Prostate gland (tissue), 2 donors: ENCODE results near the gene SNRNP48. TPM values are rescaled to one million over a fixed set of nuclear protein-coding genes. Genes with fewer than 3 reads are reported as not detected.

Experiments used
- DNase-seq: peaks from one replicate; pipeline ENCODE4 v3.0.0-alpha.2; 2019; ENCODE audit warnings: low spot score
- H3K27ac ChIP-seq, 2 donors: fragments of 200-600 bp; sonication (generic); 2 replicates each; pipeline ENCODE4 v1.5.1; 2017 to 2019
- H3K27me3 ChIP-seq: fragments of 200-600 bp; sonication (generic); replicated peaks from 2 replicates; pipeline ENCODE4 v1.5.1; 2019; ENCODE audit not compliant: insufficient read depth
- H3K36me3 ChIP-seq, 2 donors: fragments of 200-600 bp; sonication (generic); 1 replicate in 1 of 2; 2 replicates in 1 of 2; pipeline versions ENCODE4 v1.5.1 to v1.8.1; 2017 to 2019
- H3K4me1 ChIP-seq: fragments of 200-600 bp; sonication (generic); replicated peaks from 2 replicates; pipeline ENCODE4 v1.5.1; 2019
- H3K4me3 ChIP-seq, 2 donors: fragments of 200-600 bp; sonication (generic); 2 replicates each; pipeline ENCODE4 v1.5.1; 2017 to 2019
- H3K9me3 ChIP-seq: fragments of 200-600 bp; sonication (generic); 2 replicates; pipeline ENCODE4 v1.5.1; 2017
- CTCF ChIP-seq, 4 experiments: fragments of 200-600 bp in 2 of 4; fragments of 450-650 bp in 2 of 4; sonication (generic) in 2 of 4; IDR thresholded peaks; 1 replicate in 3 of 4; 2 replicates in 1 of 4; pipeline ENCODE4 v1.5.1; 2016 to 2019; ENCODE audit warnings: antibody characterized with exemption in 4 of 4, mild to moderate bottlenecking in 2 of 4, moderate library complexity in 2 of 4
- POLR2A ChIP-seq: fragments of 450-650 bp; IDR thresholded peaks from one replicate; pipeline ENCODE4 v1.6.1; 2016; ENCODE audit warnings: antibody characterized with exemption, mild to moderate bottlenecking
- POLR2AphosphoS5 ChIP-seq: sonication (generic); formaldehyde crosslinking; IDR thresholded peaks from one replicate; pipeline ENCODE4 v1.6.1; 2017; ENCODE audit warnings: antibody characterized with exemption
- WGBS: methylation state at CpG from one replicate; pipeline ENCODE4 v1.1.5; 2018; 5-methylcytosine and 5-hydroxymethylcytosine counted together
- intact Hi-C: fragments of 100-400 bp; cut with DNase I; formaldehyde crosslinking; loops from one replicate; pipeline ENCODE4 v1.14.2; 2022
- total RNA-seq, 2 donors: library from RNA; depleted of rRNA; stranded (reverse); fragments of >200 nt; gene quantifications; one replicate each; pipeline ENCODE4 v1.1.0, GENCODE V29; 2016

SNRNP48 gene
- total RNA-seq, 2 donors from 2014 or later: 13.1 to 19.9 TPM

GRCh38 chr6:7578931-7579330 lies 11.1 kb upstream of the SNRNP48 start:
- H3K36me3 ChIP-seq: no peaks in the 10 kb centered on the region
- no peaks in the 10 kb centered on the region for H3K27me3 ChIP-seq
- 81% methylated on average over 2 of the region's 2 CpGs for whole genome bisulfite sequencing
- H3K27ac ChIP-seq: no peak overlapping the region
- H3K9me3 ChIP-seq: no peaks in the 10 kb centered on the region
- TF ChIP-seq CTCF (IDR thresholded peaks at IDR 0.05) (no peak), POLR2A (no peak), POLR2AphosphoS5 (no peak)
- H3K4me3 ChIP-seq: no peak overlapping the region
- intact Hi-C loops: no loop called here
- DNase-seq: no peak
- no peaks in the 10 kb centered on the region for H3K4me1 ChIP-seq

GRCh38 chr6:7579851-7580250 lies 10.1 kb upstream of the SNRNP48 start:
- intact Hi-C loops: no loop called here
- TF ChIP-seq POLR2AphosphoS5 (no peak), CTCF (IDR thresholded peaks at IDR 0.05) (no peak), POLR2A (no peak)
- Histone ChIP-seq H3K4me3 (no peak overlapping the region), H3K36me3 (no peaks in the 10 kb centered on the region), H3K27me3 (no peaks in the 10 kb centered on the region), H3K27ac (no peak overlapping the region), H3K9me3 (no peaks in the 10 kb centered on the region), H3K4me1 (no peaks in the 10 kb centered on the region)
- WGBS: 95% methylated on average over 9 of the region's 9 CpGs
- no peak for DNase-seq

GRCh38 chr6:7580537-7580926 lies 9.5 kb upstream of the SNRNP48 start:
- no peaks in the 10 kb centered on the region for H3K27me3 ChIP-seq
- intact Hi-C loops: no loop called here
- H3K9me3 ChIP-seq: no peaks in the 10 kb centered on the region
- no peak overlapping the region for H3K4me3 ChIP-seq
- TF ChIP-seq POLR2AphosphoS5 (no peak), POLR2A (no peak), CTCF (IDR thresholded peaks at IDR 0.05) (no peak)
- no peaks in the 10 kb centered on the region for H3K36me3 ChIP-seq
- 57% methylated on average over 13 of the region's 13 CpGs for WGBS
- no peaks in the 10 kb centered on the region for H3K4me1 ChIP-seq
- no peak overlapping the region for H3K27ac ChIP-seq
- no peak for DNase-seq

GRCh38 chr6:7580927-7581618 lies 8.9 kb upstream of the SNRNP48 start:
- 80% methylated on average over 14 of the region's 14 CpGs for WGBS
- TF ChIP-seq POLR2A: no peak
- TF ChIP-seq CTCF (IDR thresholded peaks at IDR 0.05): no peak
- no peak for DNase-seq
- no peak overlapping the region for H3K27ac ChIP-seq
- H3K4me1 ChIP-seq: no peaks in the 10 kb centered on the region
- H3K36me3 ChIP-seq: no peaks in the 10 kb centered on the region
- no peaks in the 10 kb centered on the region for H3K27me3 ChIP-seq
- H3K9me3 ChIP-seq: no peaks in the 10 kb centered on the region
- H3K4me3 ChIP-seq: no peak overlapping the region
- intact Hi-C loops: no loop called here

- TF ChIP-seq POLR2AphosphoS5: no peak
- no peak for TF ChIP-seq CTCF (IDR thresholded peaks at IDR 0.05)
- TF ChIP-seq POLR2A: no peak
- 97% methylated on average over 28 of the region's 28 CpGs for WGBS
- no peak for DNase-seq
- Histone ChIP-seq H3K4me1 (no peaks in the 10 kb centered on the region), H3K9me3 (no peaks in the 10 kb centered on the region), H3K36me3 (no peaks in the 10 kb centered on the region), H3K4me3 (no peak overlapping the region), H3K27ac (no peak overlapping the region), H3K27me3 (no peaks in the 10 kb centered on the region)
- intact Hi-C loops: no loop called here
Measured at GRCh38 chr6:7585287-7585930, 4.6 kb upstream of the SNRNP48 start.
